Heart left ventricle (tissue), 16 donors: Measurements from ENCODE around the gene TAF12. TPM values are rescaled to one million over a fixed set of nuclear protein-coding genes. Genes with fewer than 3 reads are reported as not detected.
"Not testable (repeated sequence)": the region's sequence is repeated elsewhere in the genome, so short reads cannot be mapped to it uniquely, and the experiment has no call there.

ENCODE experiments used
- ATAC-seq, 4 donors: fragments of 200-7000 bp; cut with Tn5 transposase; one replicate each; pipeline ENCODE4 v1.9.1; 2020 to 2022; ENCODE audit warnings: moderate library complexity in 4 of 4, mild to moderate bottlenecking in 3 of 4, moderate number of reproducible peaks in 1 of 4
- DNase-seq, 5 donors: peaks; one replicate each; pipeline ENCODE4 v3.0.0-alpha.2; 2020
- H3K27ac ChIP-seq, 12 donors: fragments of 200-600 bp; sonication (generic) in 4 of 12; one replicate each; pipeline versions ENCODE4 v1.5.0 to v1.8.0; 2016 to 2022; ENCODE audit warnings: mild to moderate bottlenecking in 2 of 12
- H3K27me3 ChIP-seq, 9 donors: fragments of 200-600 bp; sonication (generic) in 2 of 9; one replicate each; pipeline versions ENCODE4 v1.5.1 to v1.8.0; 2016 to 2022; ENCODE audit warnings: mild to moderate bottlenecking in 3 of 9
- H3K36me3 ChIP-seq, 9 donors: fragments of 200-600 bp; sonication (generic) in 2 of 9; one replicate each; pipeline versions ENCODE4 v1.5.0 to v1.8.0; 2018 to 2022; ENCODE audit warnings: mild to moderate bottlenecking in 2 of 9
- H3K4me1 ChIP-seq, 12 donors: fragments of 200-600 bp; sonication (generic) in 4 of 12; one replicate each; pipeline versions ENCODE4 v1.5.0 to v1.8.0; 2016 to 2022; ENCODE audit warnings: mild to moderate bottlenecking in 3 of 12
- H3K4me3 ChIP-seq, 12 donors: fragments of 200-600 bp; sonication (generic) in 4 of 12; one replicate each; pipeline versions ENCODE4 v1.5.0 to v1.8.0; 2017 to 2022; ENCODE audit warnings: mild to moderate bottlenecking in 9 of 12, moderate library complexity in 4 of 12
- H3K9me3 ChIP-seq, 12 donors: fragments of 200-600 bp; sonication (generic) in 4 of 12; one replicate each; pipeline versions ENCODE4 v1.5.0 to v1.8.0; 2016 to 2022; ENCODE audit warnings: mild to moderate bottlenecking in 1 of 12
- CTCF ChIP-seq, 12 donors: fragments of 200-600 bp; sonication (generic) in 4 of 12; IDR thresholded peaks; one replicate each; pipeline versions ENCODE4 v1.5.0 to v1.8.0; 2018 to 2022; ENCODE audit warnings: antibody characterized with exemption in 12 of 12, mild to moderate bottlenecking in 5 of 12
- POLR2A ChIP-seq, 2 donors: fragments of 450-650 bp; IDR thresholded peaks; one replicate each; pipeline ENCODE4 v1.6.1; 2017; ENCODE audit warnings: antibody characterized with exemption in 2 of 2, mild to moderate bottlenecking in 2 of 2, moderate library complexity in 2 of 2
- WGBS, 4 donors: extraction: QIAGEN DNeasy Blood & Tissue Kit in 2 of 4; methylation state at CpG; one replicate each; pipeline versions ENCODE4 v1.1.5 to v1.1.7; 2013 to 2018; 5-methylcytosine and 5-hydroxymethylcytosine counted together
- intact Hi-C, 10 donors: fragments of 100-400 bp; cut with DNase I; formaldehyde crosslinking; loops; one replicate each; pipeline versions ENCODE4 v1.11.1 to v1.14.2; 2022
- polyA plus RNA-seq, 2 donors: library from polyadenylated mRNA; stranded (reverse); fragments of 200-250 nt; gene quantifications; one replicate each; pipeline ENCODE4 v1.2.3, GENCODE V29; 2013
- total RNA-seq, 9 donors: library from RNA; depleted of rRNA in 2 of 9; stranded (reverse); fragments of >200 nt in 2 of 9; fragmentation: NEBNext Ultra II Directional in 3 of 9; extraction: Animal tissue kit (Norgen Biotek cat#: 25700) in 3 of 9; gene quantifications; one replicate each; pipeline versions ENCODE4 v1.1.0 to v1.2.4, GENCODE V29; 2016 to 2023
- donor health status: ischemic (EF 13 %, LVEDD 7.1; RV severe dilation, severe dysfunction).
- donor health status: healthy with polysubstance abuse.
- donor health status: DM: no; HTN: yes; CAD: no.
- donor health status: DM: no; HTN: no; CAD: no.
- donor health status: ischemic (EF 25% LVEDD 6.9; RV normal size, moderate dysfunction).
- donor health status: ischemic (EF 25% LVEDD 5.7; RV mildly dilated, moderate dysfunction).
- donor health status: healthy.
- donor health status: DM: yes; HTN: yes; CAD: no.
- donor health status: ischemic (EF 35%, LVEDD 5.7; RV mildly dilated, moderate dysfunction).
- donor health status: nonischemic (EF 11% LVEDD 7.7; RV severe dilation, severe dysfunction).
- donor health status: DM: yes; HTN: yes; CAD: no.
- donor health status: PGD.
- donor health status: ischemic (EF 29% LVEDD 5.4; RV normal size, mild dysfunction).
- donor health status: nonischemic (EF 23%, LVEDD 6.1; RV moderate dilation, normal function).

Gene TAF12
- total and polyA plus RNA-seq, 11 donors: 18.3 to 38.5 (median 21.9) TPM

- TF ChIP-seq CTCF (IDR thresholded peaks at IDR 0.05) (peak in 1 of 12 donors; percentile 14), POLR2A (IDR thresholded peaks at IDR 0.05) (peak; percentile 68 to 92)
- H3K27me3 ChIP-seq: no peaks in the 10 kb centered on the region
- H3K4me3 ChIP-seq: peak within 1 kb of the TSS in 11 of 12 donors; percentile 9 to 58 (median 49)
- intact Hi-C loops: loop anchor here in 7 of 10 donors (1.0 to 10.0 kb wide), 8 partner anchors 20 to 404 kb away; partner anchors contain the start of genes GMEB1 (in 6 of the 7) and YTHDF2 (in 4 of the 7)
- peak; percentile 82 to 87 (median 86) for ATAC-seq
- peak within 1 kb of the TSS; percentile 87 to 100 (median 92) for H3K27ac ChIP-seq
- WGBS, 4 donors: 5 to 8% (median 6%) methylated on average over 28 of the region's 28 CpGs
- no peaks in the 10 kb centered on the region for H3K9me3 ChIP-seq
- peaks cover 0 to 33% (median 18%) of the 10 kb centered on the region in 12 donors for H3K4me1 ChIP-seq
- H3K36me3 ChIP-seq: no peaks in the 10 kb centered on the region
- DNase-seq: peak; percentile 86 to 89 (median 87)
Observed at GRCh38 chr1:28648474-28649198, 5.8 kb upstream of the TAF12 start, which contains the start of gene RNU11. RNU11 (plus strand) TSS chr1:28648600.

GRCh38 chr1:28648008-28648473 lies 5.2 kb upstream of the TAF12 start:
- peak; percentile 92 to 95 (median 94) for DNase-seq
- no peaks in the 10 kb centered on the region for H3K9me3 ChIP-seq
- intact Hi-C loops: loop anchor here in 7 of 10 donors (1.0 to 10.0 kb wide), 8 partner anchors 20 to 403 kb away; partner anchors contain the start of genes GMEB1 (in 6 of the 7) and YTHDF2 (in 4 of the 7)
- 1 to 2% (median 1%) methylated on average over 18 of the region's 18 CpGs for WGBS, 4 donors
- no peaks in the 10 kb centered on the region for H3K27me3 ChIP-seq
- TF ChIP-seq CTCF (IDR thresholded peaks at IDR 0.05) (no peak), POLR2A (IDR thresholded peaks at IDR 0.05) (no peak)
- ATAC-seq: peak; percentile 94 to 97 (median 96)
- peaks cover 0 to 34% (median 20%) of the 10 kb centered on the region in 12 donors for H3K4me1 ChIP-seq
- no peaks in the 10 kb centered on the region for H3K36me3 ChIP-seq
- H3K27ac ChIP-seq: peak overlapping the region; percentile 87 to 100 (median 92)
- H3K4me3 ChIP-seq: peak overlapping the region in 11 of 12 donors; percentile 9 to 58 (median 49)

- Histone ChIP-seq H3K9me3 (no peaks in the 10 kb centered on the region), H3K27ac (no peak overlapping the region), H3K36me3 (no peaks in the 10 kb centered on the region), H3K27me3 (no peaks in the 10 kb centered on the region), H3K4me1 (peaks cover 6 to 46% (median 29%) of the 10 kb centered on the region in 12 donors), H3K4me3 (no peak overlapping the region)
- ATAC-seq (no peak), DNase-seq (no peak)
- TF ChIP-seq POLR2A (IDR thresholded peaks at IDR 0.05): no peak
- no peak for TF ChIP-seq CTCF (IDR thresholded peaks at IDR 0.05)
- intact Hi-C loops: loop anchor here in 6 of 10 donors (5.0 to 10.0 kb wide), 5 partner anchors 61 to 401 kb away; partner anchors contain the start of gene YTHDF2 (in 3 of the 6)
- 82 to 95% (median 91%) methylated on average over 1 of the region's 1 CpG for WGBS, 4 donors
Observed at GRCh38 chr1:28646040-28646439, 3.2 kb upstream of the TAF12 start.

- intact Hi-C loops: loop anchor here in 6 of 10 donors (5.0 to 10.0 kb wide), 5 partner anchors 61 to 401 kb away; partner anchors contain the start of gene YTHDF2 (in 3 of the 6)
- peaks cover 6 to 51% (median 32%) of the 10 kb centered on the region in 12 donors for H3K4me1 ChIP-seq
- not testable (repeated sequence) for H3K36me3 ChIP-seq, DNase-seq, H3K4me3 ChIP-seq, ATAC-seq, H3K27ac ChIP-seq, H3K27me3 ChIP-seq, H3K9me3 ChIP-seq
- 95 to 97% (median 96%) methylated on average over 11 of the region's 11 CpGs for WGBS, 4 donors
Observed at GRCh38 chr1:28645406-28645805, 2.5 kb upstream of the TAF12 start.
